Measurements from ENCODE around the gene EDDM3A. TPM values are rescaled to one million over a fixed set of nuclear protein-coding genes. Genes with fewer than 3 reads are reported as not detected.

The EDDM3A gene
- not detected in 2 replicates for total RNA-seq
- long read RNA-seq: 0 reads

GRCh38 chr14:20745571-20746358 lies at the start of gene EDDM3A:
TSS of gene EDDM3A (plus strand) at chr14:20745887. CDS start at chr14:20747581, 1,694 bp downstream.
- no peak within 1 kb of the TSS for H3K4me3 Mint-ChIP-seq
- H3K36me3 Mint-ChIP-seq (ENCODE audit: low read depth): no peaks in the 10 kb centered on the region
- no peak for TF ChIP-seq CTCF (conservative IDR thresholded peaks at IDR 0.05)
- H3K4me1 Mint-ChIP-seq: no peaks in the 10 kb centered on the region
- no peak for DNase-seq (ENCODE audit: low read depth, low spot score)
- no peaks in the 10 kb centered on the region for H3K27me3 Mint-ChIP-seq (ENCODE audit: low read depth)
- no peaks in the 10 kb centered on the region for H3K9me3 Mint-ChIP-seq
- no peak within 1 kb of the TSS for H3K27ac Mint-ChIP-seq (ENCODE audit: unreplicated experiment)

- Mint-ChIP-seq H3K4me1 (peaks cover 5% of the 10 kb centered on the region), H3K27ac (ENCODE audit: unreplicated experiment) (no peak overlapping the region), H3K4me3 (no peak overlapping the region), H3K27me3 (ENCODE audit: low read depth) (no peaks in the 10 kb centered on the region), H3K9me3 (no peaks in the 10 kb centered on the region), H3K36me3 (ENCODE audit: low read depth) (no peaks in the 10 kb centered on the region)
- no peak for TF ChIP-seq CTCF (conservative IDR thresholded peaks at IDR 0.05)
- DNase-seq (ENCODE audit: low read depth, low spot score): no peak
Observed at GRCh38 chr14:20696764-20697163, 48.9 kb upstream of the EDDM3A start.

GRCh38 chr14:20697273-20698017 lies 48.2 kb upstream of the EDDM3A start:
- no peaks in the 10 kb centered on the region for H3K27me3 Mint-ChIP-seq (ENCODE audit: low read depth)
- TF ChIP-seq CTCF (conservative IDR thresholded peaks at IDR 0.05): peak; percentile 95
- DNase-seq (ENCODE audit: low read depth, low spot score): peak; percentile 71
- H3K9me3 Mint-ChIP-seq: no peaks in the 10 kb centered on the region
- no peak overlapping the region for H3K27ac Mint-ChIP-seq (ENCODE audit: unreplicated experiment)
- peaks cover 5% of the 10 kb centered on the region for H3K4me1 Mint-ChIP-seq
- no peak overlapping the region for H3K4me3 Mint-ChIP-seq
- no peaks in the 10 kb centered on the region for H3K36me3 Mint-ChIP-seq (ENCODE audit: low read depth)

GRCh38 chr14:20698018-20698329 lies 47.7 kb upstream of the EDDM3A start:
- H3K9me3 Mint-ChIP-seq: no peaks in the 10 kb centered on the region
- H3K27ac Mint-ChIP-seq (ENCODE audit: unreplicated experiment): no peak overlapping the region
- peaks cover 5% of the 10 kb centered on the region for H3K4me1 Mint-ChIP-seq
- no peak overlapping the region for H3K4me3 Mint-ChIP-seq
- TF ChIP-seq CTCF (conservative IDR thresholded peaks at IDR 0.05): no peak
- H3K36me3 Mint-ChIP-seq (ENCODE audit: low read depth): no peaks in the 10 kb centered on the region
- no peak for DNase-seq (ENCODE audit: low read depth, low spot score)
- no peaks in the 10 kb centered on the region for H3K27me3 Mint-ChIP-seq (ENCODE audit: low read depth)

- Mint-ChIP-seq H3K4me3 (no peak overlapping the region), H3K27ac (ENCODE audit: unreplicated experiment) (no peak overlapping the region), H3K4me1 (peaks cover 5% of the 10 kb centered on the region), H3K27me3 (ENCODE audit: low read depth) (no peaks in the 10 kb centered on the region), H3K36me3 (ENCODE audit: low read depth) (no peaks in the 10 kb centered on the region), H3K9me3 (no peaks in the 10 kb centered on the region)
- no peak for DNase-seq (ENCODE audit: low read depth, low spot score)
- no peak for TF ChIP-seq CTCF (conservative IDR thresholded peaks at IDR 0.05)
Observed at GRCh38 chr14:20698934-20699333, 46.8 kb upstream of the EDDM3A start.
